NCI-H2227 treated with DMSO at 0.1 percent for 48 hours (cell line): Measurements from ENCODE around the gene FAM98C.
"Not testable (repeated sequence)": the region's sequence is repeated elsewhere in the genome, so short reads cannot be mapped to it uniquely, and the experiment has no call there.

Source experiments
- DNase-seq: peaks from one replicate; lab custom pipeline; 2025; lab: John Stamatoyannopoulos, UW

FAM98C gene

GRCh38 chr19:38399081-38399480 lies 3.8 kb upstream of the FAM98C start:
- no peak for DNase-seq

GRCh38 chr19:38399537-38399936 lies 3.4 kb upstream of the FAM98C start:
- DNase-seq, result no peak

GRCh38 chr19:38400361-38400760 lies 2.5 kb upstream of the FAM98C start:
- no peak for DNase-seq

GRCh38 chr19:38401148-38401547 lies 1.7 kb upstream of the FAM98C start:
- DNase-seq, result no peak

GRCh38 chr19:38402623-38402966 lies 298 bp upstream of the FAM98C start:
- no peak for DNase-seq

- no peak for DNase-seq
Observed at GRCh38 chr19:38404858-38405257, 2.0 kb downstream of the FAM98C start.

GRCh38 chr19:38405276-38405675 lies 2.4 kb downstream of the FAM98C start:
- no peak for DNase-seq

GRCh38 chr19:38409631-38410133 lies 6.8 kb downstream of the FAM98C start:
- DNase-seq, result no peak

- DNase-seq, result not testable (repeated sequence)
Observed at GRCh38 chr19:38410407-38410806, 7.5 kb downstream of the FAM98C start.

- DNase-seq, result no peak
Observed at GRCh38 chr19:38411041-38411712, 8.3 kb downstream of the FAM98C start.

- not testable (repeated sequence) for DNase-seq
Observed at GRCh38 chr19:38411898-38412297, 9.0 kb downstream of the FAM98C start.

- DNase-seq, result no peak
Observed at GRCh38 chr19:38412491-38412890, 9.6 kb downstream of the FAM98C start.

- DNase-seq, result no peak
Observed at GRCh38 chr19:38412961-38413360, 10.1 kb downstream of the FAM98C start.

- DNase-seq, result no peak
Observed at GRCh38 chr19:38413416-38413815, 10.5 kb downstream of the FAM98C start.

GRCh38 chr19:38417146-38417543 lies 14.3 kb downstream of the FAM98C start:
- no peak for DNase-seq

- DNase-seq, result peak; percentile 85
Observed at GRCh38 chr19:38417544-38418506, 14.9 kb downstream of the FAM98C start.

GRCh38 chr19:38420935-38421334 lies 18.0 kb downstream of the FAM98C start:
- no peak for DNase-seq

GRCh38 chr19:38421856-38422255 lies 19.0 kb downstream of the FAM98C start:
- no peak for DNase-seq

GRCh38 chr19:38422438-38422837 lies 19.5 kb downstream of the FAM98C start:
- DNase-seq, result no peak

GRCh38 chr19:38424272-38424671 lies 21.4 kb downstream of the FAM98C start:
- no peak for DNase-seq

GRCh38 chr19:38425222-38425809 lies 22.4 kb downstream of the FAM98C start:
- DNase-seq, result no peak

GRCh38 chr19:38425810-38426466 lies 23.0 kb downstream of the FAM98C start, which contains the start of gene RASGRP4:
Gene RASGRP4, minus strand, starts transcription at chr19:38426219. Its CDS starts 128 bp downstream, at chr19:38426091.
- no peak for DNase-seq
